HepG2 (cell line): Measurements from ENCODE around the gene USP5. TPM values are rescaled to one million over a fixed set of nuclear protein-coding genes. Genes with fewer than 3 reads are reported as not detected.
A peak's percentile ranks its signal among the peaks of the same experiment; 100 is the strongest.

Experiments
- CEBPB ChIP-seq: IDR thresholded peaks from 2 replicates; pipeline ENCODE4 v1.6.1; 2011; ENCODE audit warnings: low read depth, low read length, improper control_type of control experiment, borderline replicate concordance
- IKZF4 ChIP-seq: sonication (generic); formaldehyde crosslinking; IDR thresholded peaks from 2 replicates; pipeline ENCODE4 v1.5.1; 2020; ENCODE audit warnings: borderline replicate concordance, mild to moderate bottlenecking, low read depth, missing genetic modification reagents; ENCODE audit errors: not compliant biosample characterization
- MBNL3 ChIP-seq: fragments of 250-450 bp; sonication (Bioruptor Pico); conservative IDR thresholded peaks from 2 replicates; pipeline ENCODE4 v1.8.0; 2022; ENCODE audit warnings: mild to moderate bottlenecking, inconsistent platforms
- MED1 ChIP-seq: sonication (generic); formaldehyde crosslinking; IDR thresholded peaks from 2 replicates; pipeline ENCODE4 v1.4.0; 2020; ENCODE audit warnings: missing genetic modification reagents
- MIXL1 ChIP-seq: IDR thresholded peaks from 2 replicates; pipeline ENCODE4 v1.6.1; 2016
- MTA1 ChIP-seq: sonication (generic); formaldehyde crosslinking; IDR thresholded peaks from 2 replicates; pipeline ENCODE4 v1.4.0; 2020; ENCODE audit warnings: missing genetic modification reagents, mild to moderate bottlenecking, borderline replicate concordance
- MZF1 ChIP-seq: sonication (generic); formaldehyde crosslinking; IDR thresholded peaks from 2 replicates; pipeline ENCODE4 v1.8.1; 2023; ENCODE audit warnings: mild to moderate bottlenecking, missing genetic modification reagents, borderline replicate concordance
- NFKBIZ ChIP-seq: IDR thresholded peaks from 2 replicates; pipeline ENCODE4 v1.6.1; 2018; ENCODE audit warnings: missing genetic modification reagents, missing compliant biosample characterization
- ZBTB3 ChIP-seq: sonication (generic); formaldehyde crosslinking; IDR thresholded peaks from 2 replicates; pipeline ENCODE4 v1.4.0; 2020; ENCODE audit warnings: low read depth, mild to moderate bottlenecking, moderate library complexity, missing genetic modification reagents, borderline replicate concordance
- ZNF17 ChIP-seq: sonication (generic); formaldehyde crosslinking; IDR thresholded peaks from 2 replicates; pipeline ENCODE4 v1.5.0; 2020; ENCODE audit warnings: mild to moderate bottlenecking, missing genetic modification reagents
- ZNF180 ChIP-seq: sonication (generic); formaldehyde crosslinking; IDR thresholded peaks from 2 replicates; pipeline ENCODE4 v1.4.0; 2020; ENCODE audit warnings: low read depth, missing genetic modification reagents, borderline replicate concordance
- ZNF33A ChIP-seq: sonication (generic); formaldehyde crosslinking; IDR thresholded peaks from 2 replicates; pipeline ENCODE4 v1.5.1; 2020; ENCODE audit warnings: missing genetic modification reagents, mild to moderate bottlenecking, moderate library complexity, borderline replicate concordance
- ZNF431 ChIP-seq: sonication (generic); formaldehyde crosslinking; IDR thresholded peaks from 2 replicates; pipeline ENCODE4 v1.9.0; 2022; ENCODE audit warnings: missing genetic modification reagents, low read depth, mild to moderate bottlenecking, borderline replicate concordance
- ZNF451 ChIP-seq: sonication (generic); formaldehyde crosslinking; IDR thresholded peaks from 2 replicates; pipeline ENCODE4 v1.5.0; 2020; ENCODE audit warnings: mild to moderate bottlenecking, missing genetic modification reagents
- ZNF484 ChIP-seq: sonication (generic); formaldehyde crosslinking; IDR thresholded peaks from 2 replicates; pipeline ENCODE4 v1.5.1; 2020; ENCODE audit warnings: mild to moderate bottlenecking, low read depth, missing genetic modification reagents, borderline replicate concordance
- ZNF564 ChIP-seq: sonication (generic); formaldehyde crosslinking; IDR thresholded peaks from 2 replicates; pipeline ENCODE4 v1.8.1; 2023; ENCODE audit warnings: mild to moderate bottlenecking, missing genetic modification reagents
- polyA plus RNA-seq, 8 experiments: library from polyadenylated mRNA; depleted of rRNA in 3 of 8; stranded (reverse) in 7 of 8; unstranded in 1 of 8; fragments of >200 nt; fragmentation: Illumina TruSeq in 4 of 8; extraction: Trizol in 4 of 8; gene quantifications; 2 replicates each; pipeline versions ENCODE4 v1.2.1 to v1.2.3, GENCODE V29; 2011 to 2016; ENCODE audit warnings: low read depth in 4 of 8, missing spikeins in 1 of 8, mixed read lengths in 1 of 8; ENCODE audit not compliant: insufficient read depth in 1 of 8
- total RNA-seq, 5 experiments: library from RNA; depleted of rRNA; stranded (reverse); fragments of >200 nt; fragmentation: Illumina TruSeq; extraction: Trizol; gene quantifications; 2 replicates each; pipeline ENCODE4 v1.2.3, GENCODE V29; 2016; ENCODE audit warnings: low read depth in 1 of 5
- TF ChIP-seq, protein P1 (sequence below): sonication (generic); formaldehyde crosslinking; IDR thresholded peaks from 2 replicates; pipeline ENCODE4 v1.4.0; 2020; ENCODE audit warnings: mild to moderate bottlenecking, missing genetic modification reagents
- TF ChIP-seq, protein P2 (sequence below): IDR thresholded peaks from 2 replicates; pipeline ENCODE4 v1.6.1; 2016
- TF ChIP-seq, protein P3 (sequence below): sonication (generic); formaldehyde crosslinking; IDR thresholded peaks from 2 replicates; pipeline ENCODE4 v1.8.1; 2022; ENCODE audit warnings: mild to moderate bottlenecking, missing genetic modification reagents
- TF ChIP-seq, protein P4 (sequence below): sonication (generic); formaldehyde crosslinking; IDR thresholded peaks from 2 replicates; pipeline ENCODE4 v1.4.0; 2020; ENCODE audit warnings: missing genetic modification reagents
- TF ChIP-seq, protein P5 (sequence below): IDR thresholded peaks from 2 replicates; pipeline ENCODE4 v1.6.1; 2016; ENCODE audit warnings: low read depth, borderline replicate concordance
- TF ChIP-seq, protein P6 (sequence below): sonication (generic); formaldehyde crosslinking; conservative IDR thresholded peaks from 2 replicates; pipeline ENCODE4 v1.4.0; 2020; ENCODE audit warnings: mild to moderate bottlenecking, missing genetic modification reagents, moderate library complexity

USP5 gene
- total and polyA plus RNA-seq, 2 of the 13 experiments (the other 11 are each of a cell fraction or from before 2014, with no cell fraction given) = 39.6 to 56.0 TPM

DNA sequence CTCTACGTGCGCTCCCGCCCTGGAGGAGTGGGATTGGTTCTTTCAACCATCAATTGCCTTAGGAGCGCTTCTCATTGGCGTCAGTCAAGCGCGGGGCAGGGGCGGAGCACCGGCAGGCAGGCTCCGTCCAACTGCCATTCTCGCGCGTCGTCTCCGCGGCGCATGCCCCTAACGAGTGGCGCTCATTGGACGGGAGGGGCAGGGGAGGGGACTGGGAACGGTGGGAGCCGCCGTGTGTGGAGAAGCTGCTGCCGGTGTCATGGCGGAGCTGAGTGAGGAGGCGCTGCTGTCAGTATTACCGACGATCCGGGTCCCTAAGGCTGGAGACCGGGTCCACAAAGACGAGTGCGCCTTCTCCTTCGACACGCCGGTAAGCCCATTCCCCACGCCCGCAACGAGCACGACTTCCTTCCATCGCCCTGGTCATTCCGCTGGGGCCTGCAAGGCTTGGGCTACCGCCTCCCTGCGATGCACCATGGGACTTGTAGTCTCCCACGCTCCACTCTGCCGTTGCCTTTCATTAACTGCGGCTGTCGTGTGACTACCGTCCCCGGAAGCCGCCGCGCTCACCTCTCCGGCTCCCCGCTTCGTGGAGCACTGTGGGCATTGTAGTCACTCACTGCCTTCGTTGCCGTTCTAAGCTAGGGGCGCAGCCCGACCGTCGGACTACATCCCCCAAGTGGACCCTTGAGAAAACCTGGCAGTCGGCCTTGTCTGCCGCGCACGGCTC is at the start of gene USP5 (continued):
- TF ChIP-seq MBNL3 (CRISPR knock-in tag) (no peak), ZNF180 (CRISPR knock-in tag) (no peak; the same call in 1 of the 2 replicates), ZNF564 (CRISPR knock-in tag) (no peak), ZNF17 (no peak), MIXL1 (CRISPR knock-in tag) (no peak), ZNF484 (CRISPR knock-in tag) (no peak), ZNF33A (no peak), CEBPB (no peak), ZNF431 (CRISPR knock-in tag) (no peak), MZF1 (CRISPR knock-in tag) (0 out of 2 replicates have a peak, but pooled peaks have one; percentile 17), ZBTB3 (CRISPR knock-in tag) (no peak), ZNF451 (CRISPR knock-in tag) (no peak; the same call in 1 of the 2 replicates), IKZF4 (CRISPR knock-in tag) (no peak), MTA1 (no peak), MED1 (CRISPR knock-in tag) (no peak), NFKBIZ (CRISPR knock-in tag) (peak; percentile 63; the same call in 1 of the 2 replicates)
- TF ChIP-seq, protein P1, sequence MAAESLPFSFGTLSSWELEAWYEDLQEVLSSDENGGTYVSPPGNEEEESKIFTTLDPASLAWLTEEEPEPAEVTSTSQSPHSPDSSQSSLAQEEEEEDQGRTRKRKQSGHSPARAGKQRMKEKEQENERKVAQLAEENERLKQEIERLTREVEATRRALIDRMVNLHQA (CRISPR knock-in tag) = no peak
- TF ChIP-seq, protein P2, sequence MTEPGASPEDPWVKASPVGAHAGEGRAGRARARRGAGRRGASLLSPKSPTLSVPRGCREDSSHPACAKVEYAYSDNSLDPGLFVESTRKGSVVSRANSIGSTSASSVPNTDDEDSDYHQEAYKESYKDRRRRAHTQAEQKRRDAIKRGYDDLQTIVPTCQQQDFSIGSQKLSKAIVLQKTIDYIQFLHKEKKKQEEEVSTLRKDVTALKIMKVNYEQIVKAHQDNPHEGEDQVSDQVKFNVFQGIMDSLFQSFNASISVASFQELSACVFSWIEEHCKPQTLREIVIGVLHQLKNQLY = no peak
- TF ChIP-seq, protein P3, sequence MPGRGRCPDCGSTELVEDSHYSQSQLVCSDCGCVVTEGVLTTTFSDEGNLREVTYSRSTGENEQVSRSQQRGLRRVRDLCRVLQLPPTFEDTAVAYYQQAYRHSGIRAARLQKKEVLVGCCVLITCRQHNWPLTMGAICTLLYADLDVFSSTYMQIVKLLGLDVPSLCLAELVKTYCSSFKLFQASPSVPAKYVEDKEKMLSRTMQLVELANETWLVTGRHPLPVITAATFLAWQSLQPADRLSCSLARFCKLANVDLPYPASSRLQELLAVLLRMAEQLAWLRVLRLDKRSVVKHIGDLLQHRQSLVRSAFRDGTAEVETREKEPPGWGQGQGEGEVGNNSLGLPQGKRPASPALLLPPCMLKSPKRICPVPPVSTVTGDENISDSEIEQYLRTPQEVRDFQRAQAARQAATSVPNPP = no peak
- TF ChIP-seq, protein P4, sequence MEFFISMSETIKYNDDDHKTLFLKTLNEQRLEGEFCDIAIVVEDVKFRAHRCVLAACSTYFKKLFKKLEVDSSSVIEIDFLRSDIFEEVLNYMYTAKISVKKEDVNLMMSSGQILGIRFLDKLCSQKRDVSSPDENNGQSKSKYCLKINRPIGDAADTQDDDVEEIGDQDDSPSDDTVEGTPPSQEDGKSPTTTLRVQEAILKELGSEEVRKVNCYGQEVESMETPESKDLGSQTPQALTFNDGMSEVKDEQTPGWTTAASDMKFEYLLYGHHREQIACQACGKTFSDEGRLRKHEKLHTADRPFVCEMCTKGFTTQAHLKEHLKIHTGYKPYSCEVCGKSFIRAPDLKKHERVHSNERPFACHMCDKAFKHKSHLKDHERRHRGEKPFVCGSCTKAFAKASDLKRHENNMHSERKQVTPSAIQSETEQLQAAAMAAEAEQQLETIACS (CRISPR knock-in tag) = no peak
- TF ChIP-seq, protein P5, sequence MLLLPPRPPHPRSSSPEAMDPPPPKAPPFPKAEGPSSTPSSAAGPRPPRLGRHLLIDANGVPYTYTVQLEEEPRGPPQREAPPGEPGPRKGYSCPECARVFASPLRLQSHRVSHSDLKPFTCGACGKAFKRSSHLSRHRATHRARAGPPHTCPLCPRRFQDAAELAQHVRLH (CRISPR knock-in tag) = 0 out of 2 replicates have a peak, but pooled peaks have one; percentile 22
- TF ChIP-seq, protein P6, sequence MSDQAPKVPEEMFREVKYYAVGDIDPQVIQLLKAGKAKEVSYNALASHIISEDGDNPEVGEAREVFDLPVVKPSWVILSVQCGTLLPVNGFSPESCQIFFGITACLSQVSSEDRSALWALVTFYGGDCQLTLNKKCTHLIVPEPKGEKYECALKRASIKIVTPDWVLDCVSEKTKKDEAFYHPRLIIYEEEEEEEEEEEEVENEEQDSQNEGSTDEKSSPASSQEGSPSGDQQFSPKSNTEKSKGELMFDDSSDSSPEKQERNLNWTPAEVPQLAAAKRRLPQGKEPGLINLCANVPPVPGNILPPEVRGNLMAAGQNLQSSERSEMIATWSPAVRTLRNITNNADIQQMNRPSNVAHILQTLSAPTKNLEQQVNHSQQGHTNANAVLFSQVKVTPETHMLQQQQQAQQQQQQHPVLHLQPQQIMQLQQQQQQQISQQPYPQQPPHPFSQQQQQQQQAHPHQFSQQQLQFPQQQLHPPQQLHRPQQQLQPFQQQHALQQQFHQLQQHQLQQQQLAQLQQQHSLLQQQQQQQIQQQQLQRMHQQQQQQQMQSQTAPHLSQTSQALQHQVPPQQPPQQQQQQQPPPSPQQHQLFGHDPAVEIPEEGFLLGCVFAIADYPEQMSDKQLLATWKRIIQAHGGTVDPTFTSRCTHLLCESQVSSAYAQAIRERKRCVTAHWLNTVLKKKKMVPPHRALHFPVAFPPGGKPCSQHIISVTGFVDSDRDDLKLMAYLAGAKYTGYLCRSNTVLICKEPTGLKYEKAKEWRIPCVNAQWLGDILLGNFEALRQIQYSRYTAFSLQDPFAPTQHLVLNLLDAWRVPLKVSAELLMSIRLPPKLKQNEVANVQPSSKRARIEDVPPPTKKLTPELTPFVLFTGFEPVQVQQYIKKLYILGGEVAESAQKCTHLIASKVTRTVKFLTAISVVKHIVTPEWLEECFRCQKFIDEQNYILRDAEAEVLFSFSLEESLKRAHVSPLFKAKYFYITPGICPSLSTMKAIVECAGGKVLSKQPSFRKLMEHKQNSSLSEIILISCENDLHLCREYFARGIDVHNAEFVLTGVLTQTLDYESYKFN = peak; percentile 13; the same call in 1 of the 2 replicates
